IPS-18a (cell line): Measurements from ENCODE around the gene ZNF627.
"Not testable (repeated sequence)": the region's sequence is repeated elsewhere in the genome, so short reads cannot be mapped to it uniquely, and the experiment has no call there.

ENCODE experiments used
- H3K27ac ChIP-seq: one replicate; pipeline ENCODE4 v1.5.1; 2013; ENCODE audit warnings: low read length
- H3K27me3 ChIP-seq: one replicate; pipeline ENCODE4 v1.6.1; 2013; ENCODE audit warnings: mild to moderate bottlenecking, low read length; ENCODE audit not compliant: control insufficient read depth, insufficient read depth
- H3K36me3 ChIP-seq: one replicate; pipeline ENCODE4 v1.6.1; 2013; ENCODE audit warnings: low read depth, low read length; ENCODE audit not compliant: control insufficient read depth
- H3K4me1 ChIP-seq: one replicate; pipeline ENCODE4 v1.6.1; 2013; ENCODE audit warnings: low read depth, low read length; ENCODE audit not compliant: control insufficient read depth
- H3K4me3 ChIP-seq: one replicate; pipeline ENCODE4 v1.5.1; 2013; ENCODE audit warnings: low read length
- H3K9ac ChIP-seq: one replicate; pipeline ENCODE4 v1.6.1; 2013; ENCODE audit warnings: mild to moderate bottlenecking, low read length, moderate library complexity
- H3K9me3 ChIP-seq: one replicate; pipeline ENCODE4 v1.6.1; 2013; ENCODE audit warnings: low read depth, low read length; ENCODE audit not compliant: control insufficient read depth

ZNF627 gene

DNA sequence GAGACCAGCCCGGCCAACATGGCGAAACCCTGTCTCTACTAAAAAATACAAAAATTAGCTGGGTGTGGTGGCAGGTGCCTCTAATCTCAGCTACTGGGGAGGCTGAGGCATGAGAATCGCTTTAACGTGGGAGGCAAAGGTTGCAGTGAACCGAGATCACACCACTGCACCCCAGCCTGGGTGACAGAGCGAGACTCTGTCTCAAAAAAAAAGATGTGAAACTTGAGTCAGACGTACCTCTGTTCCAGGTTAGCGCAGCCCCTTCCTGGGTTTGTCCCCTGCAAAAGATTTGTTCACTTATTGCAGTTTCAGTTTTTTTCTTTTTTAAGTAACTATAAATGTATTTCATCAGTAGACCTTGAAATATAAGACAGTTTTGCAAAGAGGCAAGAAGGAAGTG lies 2.4 kb downstream of the ZNF627 start:
- H3K9ac ChIP-seq, H3K27ac ChIP-seq, H3K9me3 ChIP-seq, H3K27me3 ChIP-seq, H3K36me3 ChIP-seq, H3K4me3 ChIP-seq, H3K4me1 ChIP-seq: not testable (repeated sequence)

GRCh38 chr19:11606484-11606883 lies 9.2 kb downstream of the ZNF627 start:
- no peak overlapping the region for H3K4me3 ChIP-seq
- H3K27ac ChIP-seq = no peak overlapping the region

DNA sequence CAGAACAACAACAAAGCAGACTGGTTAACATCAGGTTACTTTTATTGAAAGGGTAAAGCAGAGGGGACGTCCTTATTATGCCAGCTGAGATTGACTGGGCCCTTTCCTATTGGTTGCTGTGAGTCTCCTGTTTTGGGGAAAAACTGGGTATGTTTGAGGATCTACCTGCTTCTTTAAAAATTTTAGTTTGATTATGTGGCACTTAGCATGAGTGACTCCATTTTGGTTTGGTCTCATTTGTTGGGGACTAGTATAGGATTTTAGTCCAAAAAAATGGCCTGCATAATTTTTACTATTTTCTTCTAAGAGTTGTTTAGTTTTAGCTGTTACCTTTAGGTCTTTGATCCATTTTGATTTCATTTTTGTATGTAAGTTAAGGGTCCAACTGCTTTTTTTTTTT lies 14.4 kb downstream of the ZNF627 start:
- H3K4me1 ChIP-seq = peaks cover 5% of the 10 kb centered on the region
- no peaks in the 10 kb centered on the region for H3K27me3 ChIP-seq
- H3K4me3 ChIP-seq = no peak overlapping the region
- H3K9ac ChIP-seq = no peak overlapping the region
- peaks cover 15% of the 10 kb centered on the region for H3K36me3 ChIP-seq
- no peak overlapping the region for H3K27ac ChIP-seq
- peaks cover 9% of the 10 kb centered on the region for H3K9me3 ChIP-seq

More at GRCh38 chr19:11606484-11606883, 9.2 kb downstream of the ZNF627 start:
- H3K9ac ChIP-seq = no peak overlapping the region
- H3K4me1 ChIP-seq = peaks cover 10% of the 10 kb centered on the region
- peaks cover 6% of the 10 kb centered on the region for H3K9me3 ChIP-seq
- H3K27me3 ChIP-seq = no peaks in the 10 kb centered on the region
- peaks cover 9% of the 10 kb centered on the region for H3K36me3 ChIP-seq

GRCh38 chr19:11612816-11613511 lies 15.7 kb downstream of the ZNF627 start:
- Histone ChIP-seq H3K27me3 (no peaks in the 10 kb centered on the region), H3K27ac (no peak overlapping the region), H3K36me3 (peaks cover 27% of the 10 kb centered on the region), H3K4me1 (peaks cover 5% of the 10 kb centered on the region), H3K9ac (no peak overlapping the region), H3K4me3 (no peak overlapping the region), H3K9me3 (peaks cover 19% of the 10 kb centered on the region)

GRCh38 chr19:11617180-11618062 lies 20.1 kb downstream of the ZNF627 start:
- Histone ChIP-seq H3K4me1 (no peaks in the 10 kb centered on the region), H3K27me3 (no peaks in the 10 kb centered on the region), H3K27ac (no peak overlapping the region), H3K36me3 (peaks cover 55% of the 10 kb centered on the region), H3K9ac (no peak overlapping the region), H3K9me3 (peaks cover 25% of the 10 kb centered on the region), H3K4me3 (no peak overlapping the region)

DNA sequence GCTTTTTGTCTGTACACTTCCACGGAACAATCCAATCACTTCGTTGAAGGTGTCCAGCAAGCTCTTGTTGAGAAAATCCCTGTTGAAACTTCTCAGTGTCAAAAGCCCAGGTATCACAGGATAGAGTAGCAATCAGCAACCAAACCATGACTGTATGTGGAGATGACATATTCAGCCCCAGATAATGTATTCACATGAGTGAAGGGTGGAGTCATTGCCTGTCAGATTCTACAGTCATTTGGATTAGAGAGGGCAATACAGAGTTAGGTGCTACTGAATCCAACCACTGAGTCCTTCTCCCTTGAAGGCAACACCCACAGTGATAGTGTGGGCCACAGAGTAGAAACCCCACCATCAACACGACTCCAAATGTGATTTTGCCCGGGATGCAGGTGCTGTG lies 23.3 kb downstream of the ZNF627 start:
- Histone ChIP-seq H3K27ac (no peak overlapping the region), H3K9me3 (peaks cover 25% of the 10 kb centered on the region), H3K27me3 (peaks cover 10% of the 10 kb centered on the region), H3K36me3 (peaks cover 47% of the 10 kb centered on the region), H3K4me3 (no peak overlapping the region), H3K4me1 (peaks cover 2% of the 10 kb centered on the region), H3K9ac (no peak overlapping the region)

- peaks cover 33% of the 10 kb centered on the region for H3K36me3 ChIP-seq
- H3K27ac ChIP-seq, H3K4me1 ChIP-seq, H3K27me3 ChIP-seq, H3K9ac ChIP-seq, H3K4me3 ChIP-seq: not testable (repeated sequence)
- peaks cover 11% of the 10 kb centered on the region for H3K9me3 ChIP-seq
These were observed 25.1 kb downstream of the ZNF627 start for GRCh38 chr19:11622401-11622800.

GRCh38 chr19:11624069-11624463 lies 26.8 kb downstream of the ZNF627 start:
- peaks cover 10% of the 10 kb centered on the region for H3K27me3 ChIP-seq
- H3K9me3 ChIP-seq = no peaks in the 10 kb centered on the region
- no peak overlapping the region for H3K9ac ChIP-seq
- peak overlapping the region; percentile 42 for H3K4me3 ChIP-seq
- H3K36me3 ChIP-seq = peaks cover 16% of the 10 kb centered on the region
- H3K4me1 ChIP-seq = peaks cover 2% of the 10 kb centered on the region
- no peak overlapping the region for H3K27ac ChIP-seq

GRCh38 chr19:11626252-11626651 lies 29.0 kb downstream of the ZNF627 start:
- H3K4me1 ChIP-seq = peaks cover 2% of the 10 kb centered on the region
- H3K36me3 ChIP-seq = no peaks in the 10 kb centered on the region
- no peak overlapping the region for H3K27ac ChIP-seq
- no peak overlapping the region for H3K9ac ChIP-seq
- H3K27me3 ChIP-seq = peaks cover 10% of the 10 kb centered on the region
- no peaks in the 10 kb centered on the region for H3K9me3 ChIP-seq
- no peak overlapping the region for H3K4me3 ChIP-seq

DNA sequence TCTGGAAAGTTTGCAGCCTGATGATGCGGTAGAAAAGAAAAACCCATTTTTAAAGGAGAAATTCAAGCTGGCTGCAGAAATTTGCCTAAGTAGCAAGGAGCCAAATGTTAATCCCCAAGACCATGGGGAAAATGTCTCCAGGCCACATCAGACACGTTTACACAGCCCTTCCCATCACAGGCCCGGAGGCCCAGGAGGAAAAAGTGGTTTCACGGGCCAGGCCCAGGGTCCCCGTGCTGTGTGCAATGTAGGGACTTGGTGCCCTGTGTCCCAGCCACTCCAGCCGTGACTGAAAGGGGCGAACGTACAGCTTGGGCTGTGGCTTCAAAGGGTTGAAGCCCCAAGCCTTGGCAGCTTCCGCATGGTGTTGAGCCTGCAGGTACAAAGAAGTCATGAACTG lies 35.9 kb downstream of the ZNF627 start:
- Histone ChIP-seq H3K9ac (no peak overlapping the region), H3K27ac (no peak overlapping the region), H3K36me3 (no peaks in the 10 kb centered on the region), H3K27me3 (no peaks in the 10 kb centered on the region), H3K4me3 (no peak overlapping the region), H3K9me3 (no peaks in the 10 kb centered on the region), H3K4me1 (no peaks in the 10 kb centered on the region)

DNA sequence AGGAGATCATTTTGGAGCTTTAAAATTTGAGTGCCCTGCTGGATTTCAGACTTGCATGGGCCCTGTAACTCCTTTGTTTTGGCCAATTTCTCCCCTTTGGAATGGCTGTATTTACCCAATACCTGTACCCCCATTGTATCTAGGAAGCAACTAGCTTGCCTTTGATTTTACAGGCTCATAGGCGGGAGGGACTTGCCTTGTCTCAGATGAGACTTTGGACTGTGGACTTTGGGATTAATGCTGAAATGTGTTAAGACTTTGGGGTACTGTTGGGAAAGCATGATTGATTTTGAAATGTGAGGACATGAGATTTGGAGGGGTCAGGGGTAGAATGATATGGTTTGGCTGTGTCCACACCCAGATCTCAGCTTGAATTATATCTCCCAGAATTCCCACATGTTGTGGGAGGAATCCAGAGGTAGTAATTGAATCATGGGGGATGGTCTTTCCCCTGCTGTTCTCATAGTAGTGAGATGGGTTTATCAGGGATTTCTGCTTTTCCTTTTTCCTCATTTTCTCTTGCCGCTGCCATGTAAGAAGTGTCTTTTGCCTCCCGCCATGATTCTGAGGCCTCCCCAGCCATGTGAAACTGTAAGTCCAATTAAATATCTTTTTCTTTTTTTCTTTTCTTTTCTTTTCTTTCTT lies 36.9 kb downstream of the ZNF627 start:
- not testable (repeated sequence) for H3K9ac ChIP-seq, H3K27me3 ChIP-seq, H3K4me1 ChIP-seq, H3K27ac ChIP-seq, H3K36me3 ChIP-seq, H3K9me3 ChIP-seq, H3K4me3 ChIP-seq
